ENCODE measurements around the gene FAM43B. TPM values are rescaled to one million over a fixed set of nuclear protein-coding genes. Genes with fewer than 3 reads are reported as not detected.
A peak's percentile ranks its signal among the peaks of the same experiment; 100 is the strongest.

The FAM43B gene
- total RNA-seq, 1 donor from 2014 or later: not detected

- no peak for DNase-seq
These were observed 41.4 kb downstream of the FAM43B start for GRCh38 chr1:20593756-20594155.

- DNase-seq: no peak
These were observed 42.4 kb downstream of the FAM43B start for GRCh38 chr1:20594746-20595145.

- no peak for DNase-seq
These were observed 43.7 kb downstream of the FAM43B start for GRCh38 chr1:20596106-20596505.

- DNase-seq: peak; percentile 61
These were observed 45.3 kb downstream of the FAM43B start for GRCh38 chr1:20597650-20598049.

GRCh38 chr1:20600156-20600555 is 47.8 kb downstream of the FAM43B start:
- DNase-seq: no peak

- no peak for DNase-seq
These were observed 48.9 kb downstream of the FAM43B start for GRCh38 chr1:20601129-20601825.

GRCh38 chr1:20602851-20603450 is 50.6 kb downstream of the FAM43B start:
- DNase-seq: no peak

GRCh38 chr1:20603504-20604464 is 51.4 kb downstream of the FAM43B start:
- no peak for DNase-seq

Other genes starting within 250 kb of the FAM43B start
- gene CAMK2N1, start 66.4 kb upstream of the FAM43B start, total RNA-seq: 3.7 and 7.8 TPM in 2 replicates
- 41.0 and 53.6 TPM in 2 replicates for gene MUL1, start 44.4 kb upstream of the FAM43B start, total RNA-seq
- 2.4 and 2.6 TPM in 2 replicates for gene CDA, start 36.5 kb downstream of the FAM43B start, total RNA-seq
- 67.1 and 106 TPM in 2 replicates for gene PINK1, start 80.9 kb downstream of the FAM43B start, total RNA-seq
- gene DDOST, start 108.8 kb downstream of the FAM43B start, total RNA-seq: 314 and 417 TPM in 2 replicates
- 32.3 and 39.5 TPM in 2 replicates for gene KIF17, start 165.4 kb downstream of the FAM43B start, total RNA-seq
- under 0.01 and 0.42 TPM in 2 replicates for gene SH2D5, start 180.1 kb downstream of the FAM43B start, total RNA-seq
- gene HP1BP3, start 234.7 kb downstream of the FAM43B start, total RNA-seq: 236 and 322 TPM in 2 replicates

Data from dermis blood vessel endothelial cell (primary cell).